ENCODE results near the gene FUT8.

Gene FUT8

GRCh38 chr14:65412032-65412846, at the start of gene FUT8:
FUT8 (plus strand) TSS chr14:65412730; CDS start chr14:65561564, 148,834 bp downstream.
- peak; percentile 96 for DNase-seq

GRCh38 chr14:65366802-65367565, 45.5 kb upstream of the FUT8 start:
- DNase-seq = no peak

DNA sequence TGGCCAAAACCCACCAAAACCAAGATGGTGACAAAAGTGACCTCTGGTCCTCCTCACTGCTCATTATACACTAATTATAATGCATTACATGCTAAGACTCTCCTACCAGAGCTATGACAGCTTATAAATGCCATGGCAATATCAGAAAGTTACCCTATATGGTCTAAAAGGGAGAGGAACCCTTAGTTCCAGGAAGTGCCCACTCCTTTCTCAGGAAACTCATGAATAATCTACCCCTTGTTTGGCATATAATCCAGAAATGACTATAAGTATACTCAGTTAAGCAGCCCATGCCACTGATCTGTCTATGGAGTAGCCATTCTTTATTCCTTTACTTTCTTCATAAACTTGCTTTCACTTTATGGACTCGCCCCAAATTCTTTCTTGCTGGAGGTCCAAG, 43.0 kb upstream of the FUT8 start:
- no peak for DNase-seq

GRCh38 chr14:65370801-65371248, 41.7 kb upstream of the FUT8 start:
- DNase-seq = no peak

GRCh38 chr14:65371784-65372183, 40.7 kb upstream of the FUT8 start:
- DNase-seq = no peak

- peak; percentile 25 for DNase-seq
These were observed 39.4 kb upstream of the FUT8 start for GRCh38 chr14:65373016-65373670.

DNA sequence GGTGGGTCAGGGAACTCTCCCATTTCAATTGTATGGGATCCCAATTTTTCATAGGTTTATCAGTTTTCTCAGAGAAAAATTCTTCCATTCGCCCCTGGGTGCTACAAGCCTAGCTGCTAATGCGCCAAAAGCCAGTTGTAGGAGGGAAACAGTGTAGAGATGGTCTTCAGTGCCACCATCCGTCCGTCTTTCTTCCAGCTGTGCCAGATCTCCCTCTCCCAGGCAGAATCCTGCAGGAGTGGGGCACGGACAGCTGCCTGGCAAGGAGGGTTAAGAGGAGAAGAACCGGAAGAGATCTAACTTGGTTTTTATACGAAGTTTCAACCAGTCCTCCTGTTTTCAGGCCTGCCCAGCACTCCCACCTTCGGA, 38.9 kb upstream of the FUT8 start:
- peak; percentile 25 for DNase-seq

DNA sequence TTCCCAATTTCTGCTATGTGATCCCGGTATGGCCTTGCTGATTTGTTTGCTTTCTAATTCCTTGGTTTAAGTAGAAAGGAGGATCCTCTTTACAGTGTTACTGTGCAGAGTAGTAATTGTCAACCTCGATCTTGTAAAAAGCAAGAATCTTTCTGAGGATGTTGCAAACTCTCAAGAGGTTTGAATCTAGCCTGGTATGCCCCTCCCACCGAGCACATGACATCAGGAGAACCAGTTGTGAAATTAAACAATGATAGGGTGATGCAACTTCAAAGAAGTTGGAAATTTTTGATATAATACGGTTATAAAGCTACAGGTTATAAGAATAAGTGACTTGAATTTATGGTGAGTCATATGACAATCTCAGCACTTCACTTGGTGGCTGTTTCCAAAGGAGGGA, 35.0 kb upstream of the FUT8 start:
- DNase-seq = no peak

DNA sequence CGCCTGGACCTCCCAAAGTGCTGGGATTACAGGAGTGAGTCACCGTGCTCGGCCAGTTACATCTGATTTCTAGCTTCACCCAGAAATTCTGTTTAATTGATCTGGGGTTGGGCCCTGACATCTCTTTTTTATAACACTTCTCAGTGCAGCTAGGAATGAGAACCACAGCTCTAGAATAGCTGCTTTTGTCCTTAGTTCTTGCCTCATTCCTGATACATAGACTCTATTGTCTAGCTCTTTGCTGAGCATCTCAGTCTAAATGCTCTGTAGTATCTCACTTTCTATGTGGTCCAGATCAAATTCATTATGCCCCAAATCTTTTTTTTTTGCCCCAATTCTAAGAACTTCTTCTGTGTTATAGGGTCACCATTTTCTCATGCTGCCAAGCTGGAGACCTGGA, 29.9 kb upstream of the FUT8 start:
- no peak for DNase-seq

DNA sequence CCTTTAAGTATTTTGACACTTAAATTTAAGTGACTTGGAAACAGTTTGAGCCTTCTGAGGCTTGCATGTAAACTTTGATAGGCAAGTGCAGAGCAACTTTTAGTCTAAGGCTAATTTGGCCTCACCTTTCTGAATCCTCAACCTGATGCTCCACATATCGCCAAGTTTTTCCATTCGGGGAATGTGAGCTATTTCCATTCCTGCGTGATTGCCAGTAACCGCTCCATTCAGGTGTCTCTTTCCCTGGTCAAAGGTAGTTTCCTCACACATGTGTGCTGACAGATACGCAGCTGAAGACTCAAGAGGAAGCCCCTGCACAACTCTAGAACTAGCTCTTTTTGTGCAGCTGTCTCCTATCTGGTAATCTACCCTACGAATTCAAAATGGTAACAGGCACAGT, 25.4 kb upstream of the FUT8 start:
- no peak for DNase-seq

- DNase-seq = peak; percentile 16
These were observed 24.9 kb upstream of the FUT8 start for GRCh38 chr14:65387628-65388027.

- no peak for DNase-seq
These were observed 20.2 kb upstream of the FUT8 start for GRCh38 chr14:65392296-65392695.

DNA sequence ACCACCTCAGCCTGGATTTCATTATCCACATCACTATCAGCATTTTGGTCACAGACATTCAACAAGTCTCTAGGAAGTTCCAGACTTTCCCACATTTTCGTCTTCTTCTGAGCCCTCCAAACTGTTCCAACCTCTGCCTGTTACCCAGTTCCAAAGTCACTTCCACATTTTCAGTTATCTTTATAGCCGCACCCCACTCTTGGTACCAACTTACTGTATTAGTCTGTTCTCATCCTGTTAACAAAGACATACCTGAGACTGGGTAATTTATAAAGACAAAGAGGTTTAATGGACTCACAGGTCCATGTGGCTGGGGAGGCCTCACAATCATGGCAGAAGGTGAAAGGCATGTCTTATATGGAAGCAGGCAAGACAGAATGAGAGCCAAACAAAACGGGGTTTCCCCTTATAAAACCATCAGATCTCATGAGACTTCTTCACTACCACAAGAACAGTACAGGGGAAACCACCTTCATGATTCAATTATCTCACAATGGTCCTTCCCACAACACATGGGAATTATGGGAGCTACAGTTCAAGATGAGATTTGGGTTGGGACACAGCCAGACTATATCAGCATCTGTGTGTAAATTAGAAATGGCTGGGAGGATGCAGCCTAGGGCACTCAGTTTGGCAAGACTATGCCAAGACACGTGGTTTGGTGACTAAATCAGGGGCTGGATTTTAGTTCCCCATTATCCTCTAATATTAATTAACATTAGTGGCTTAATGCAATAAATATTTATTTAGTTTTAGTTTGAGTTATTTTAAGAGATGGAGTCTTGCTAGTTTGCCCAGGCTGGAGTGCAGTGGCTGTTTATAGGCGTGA, 16.2 kb upstream of the FUT8 start:
- no peak for DNase-seq

- no peak for DNase-seq
These were observed 9.3 kb upstream of the FUT8 start for GRCh38 chr14:65403231-65403630.

GRCh38 chr14:65408113-65408512, 4.4 kb upstream of the FUT8 start:
- no peak for DNase-seq

DNA sequence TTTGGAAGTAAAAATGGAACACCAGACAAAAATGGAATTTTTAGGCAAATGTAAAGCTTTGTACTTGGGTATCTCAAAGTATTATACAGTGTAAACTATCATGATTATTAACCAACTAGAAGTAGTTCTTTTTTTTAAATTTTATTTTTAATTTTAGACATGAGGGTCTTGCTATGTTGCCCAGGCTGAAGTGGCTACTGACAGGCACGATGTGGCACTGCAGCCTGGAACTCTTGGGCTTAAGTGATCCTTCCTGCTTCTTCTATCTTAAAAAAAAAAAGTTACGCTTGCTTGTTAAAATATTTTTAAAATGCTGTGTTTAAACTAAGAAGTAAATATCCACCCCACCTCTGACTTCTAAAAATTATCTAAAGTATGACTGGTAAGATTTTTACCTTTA, 1.9 kb upstream of the FUT8 start:
- DNase-seq = no peak

- peak; percentile 75 for DNase-seq
These were observed 886 bp upstream of the FUT8 start for GRCh38 chr14:65411656-65412031.

DNA sequence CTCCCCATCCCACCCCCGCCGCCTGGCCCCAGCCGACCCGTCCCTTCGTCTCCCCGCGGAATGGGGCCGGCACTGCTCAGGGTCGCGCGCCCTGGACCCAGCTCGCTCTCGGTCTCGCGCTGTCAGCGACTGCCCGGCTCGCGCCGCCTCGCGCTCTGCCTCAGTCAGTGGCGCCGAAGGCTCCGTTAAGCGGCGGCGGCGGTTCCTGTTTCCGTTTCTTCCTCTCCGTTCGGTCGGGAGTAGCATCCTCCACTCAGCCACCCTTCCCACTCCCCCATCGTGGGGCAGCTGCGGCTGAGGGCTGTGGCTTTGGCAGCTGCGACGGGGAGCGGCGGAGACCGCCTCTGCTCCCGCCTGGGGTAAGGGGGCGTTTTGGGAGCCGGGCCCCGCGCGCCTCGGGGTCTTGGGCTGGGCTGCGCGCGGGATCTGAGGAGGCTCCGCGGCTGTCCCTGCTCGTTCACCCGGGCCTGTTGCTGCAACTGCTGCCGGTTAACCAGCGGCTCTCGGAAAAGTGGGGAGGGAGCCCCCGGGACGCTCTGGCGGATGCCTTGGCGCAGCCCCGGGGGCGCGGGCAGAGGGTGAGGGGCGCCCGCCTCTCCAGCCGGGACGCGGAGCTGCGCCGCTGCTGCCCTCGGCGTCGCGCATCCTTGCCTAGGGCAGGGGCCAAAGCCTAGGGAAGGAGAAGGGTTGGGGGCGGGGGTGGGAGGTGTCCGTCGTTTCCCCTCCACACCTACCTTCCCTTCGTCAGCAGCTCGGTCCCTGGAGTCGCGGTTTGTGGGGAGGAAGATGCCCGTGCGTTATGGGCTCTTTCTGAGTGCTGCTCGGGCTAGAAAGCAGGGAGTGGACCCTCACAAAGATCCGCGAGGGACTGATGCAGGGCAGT, 567 bp downstream of the FUT8 start:
- peak; percentile 84 for DNase-seq

DNA sequence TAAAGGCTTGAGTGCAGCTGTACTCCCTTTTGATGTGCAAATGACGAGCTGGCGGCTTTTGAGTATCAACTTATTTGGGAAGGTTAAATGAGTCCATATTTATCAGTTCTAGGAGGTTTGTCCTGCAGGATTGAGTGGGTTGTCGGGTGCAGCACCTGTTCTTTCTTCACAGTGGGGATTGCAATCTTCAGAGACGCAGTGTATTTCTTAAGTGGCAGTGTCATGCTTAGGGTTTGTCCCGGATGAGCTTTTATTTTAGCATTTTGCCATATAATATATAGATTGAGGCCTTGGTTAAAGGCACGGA, 1.2 kb downstream of the FUT8 start:
- no peak for DNase-seq

- DNase-seq = peak; percentile 28
These were observed 2.5 kb downstream of the FUT8 start for GRCh38 chr14:65414961-65415589.

DNA sequence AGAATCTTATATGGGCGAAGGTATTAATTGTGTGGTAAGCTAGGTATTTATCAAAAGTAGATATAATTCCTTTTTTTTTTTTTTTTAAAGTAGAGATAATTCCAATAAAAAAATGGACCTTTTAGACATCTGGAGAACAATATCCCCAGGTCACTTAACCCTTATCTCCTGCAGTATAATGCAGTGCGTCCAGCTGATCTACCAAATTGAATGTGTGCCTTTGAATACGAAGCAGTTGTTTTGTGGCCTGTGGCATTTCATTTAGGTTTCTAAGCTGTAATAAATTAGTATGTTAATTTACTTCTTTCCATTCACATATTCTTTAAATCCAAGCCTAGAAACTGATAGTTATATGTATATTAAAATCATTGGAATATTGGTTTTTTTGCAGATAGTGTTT, 3.1 kb downstream of the FUT8 start:
- no peak for DNase-seq

Measured in COR-L47 (cell line).